ENCODE data around the gene C1orf167.

C1orf167 gene

GRCh38 chr1:11838349-11839272, 76.6 kb downstream of the C1orf167 start:
- peak; percentile 80 for DNase-seq
